ENCODE measurements around the gene MAGI3. TPM values are rescaled to one million over a fixed set of nuclear protein-coding genes. Genes with fewer than 3 reads are reported as not detected.

MAGI3 gene
- polyA plus RNA-seq, 1 donor from 2014 or later = 10.8 TPM

DNA sequence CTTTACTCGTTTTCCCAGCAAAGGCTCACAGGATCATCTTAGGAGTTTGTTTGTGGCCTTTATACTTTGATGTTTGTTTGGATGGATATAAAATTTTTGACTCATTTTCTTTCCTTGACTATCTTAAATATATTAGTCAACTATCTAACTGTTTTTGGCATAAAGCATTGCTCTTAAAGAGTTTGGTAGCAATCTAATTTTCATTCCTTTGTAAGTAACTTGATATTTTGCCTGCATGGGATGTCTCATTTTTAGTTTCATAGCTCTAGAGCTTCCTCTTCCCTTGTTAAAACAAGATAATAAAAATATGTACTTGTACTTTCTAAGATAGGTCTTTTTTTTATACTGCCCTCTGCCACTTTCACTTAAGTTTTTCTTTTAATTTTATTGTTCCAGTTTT lies 161.9 kb downstream of the MAGI3 start:
- peaks cover 1% of the 10 kb centered on the region for H3K79me2 ChIP-seq (replicated peaks; ENCODE audit: insufficient read depth, low read length)
- no peaks in the 10 kb centered on the region for H3K9me2 ChIP-seq (ENCODE audit: insufficient read depth, low read length)
- H3K27me3 ChIP-seq (ENCODE audit: insufficient read depth, low read depth, low read length) = no peaks in the 10 kb centered on the region
- no peaks in the 10 kb centered on the region for H3K36me3 ChIP-seq (ENCODE audit: insufficient read depth, low read length)
- no peak overlapping the region for H3K9ac ChIP-seq (ENCODE audit: low read length)
- H3F3A ChIP-seq (ENCODE audit: insufficient read depth, low read length, poor library complexity, severe bottlenecking) = no peaks in the 10 kb centered on the region
- H3K9me3 ChIP-seq (ENCODE audit: low read length) = no peaks in the 10 kb centered on the region
- H3K4me3 ChIP-seq (ENCODE audit: low read length) = no peak overlapping the region
- H3K4me2 ChIP-seq (ENCODE audit: low read length) = no peak overlapping the region
- H2AFZ ChIP-seq (ENCODE audit: low read depth, low read length) = no peak overlapping the region
- no peak overlapping the region for H3K27ac ChIP-seq (ENCODE audit: low read length)
- H4K20me1 ChIP-seq (ENCODE audit: insufficient read depth) = no peaks in the 10 kb centered on the region
- TF ChIP-seq RAD21 (conservative IDR thresholded peaks at IDR 0.05) (no peak), EZH2 (IDR thresholded peaks at IDR 0.05; ENCODE audit: borderline replicate concordance, insufficient read depth, low read length, poor library complexity, severe bottlenecking) (no peak), TAF1 (IDR thresholded peaks at IDR 0.05; ENCODE audit: low read depth) (no peak)

GRCh38 chr1:113557187-113557586 lies 166.9 kb downstream of the MAGI3 start:
- no peak overlapping the region for H3K4me3 ChIP-seq (ENCODE audit: low read length)
- H3K9me2 ChIP-seq (ENCODE audit: insufficient read depth, low read length) = no peaks in the 10 kb centered on the region
- TF ChIP-seq SMC3 (conservative IDR thresholded peaks at IDR 0.05; ENCODE audit: poor library complexity) (no peak), EP300 (conservative IDR thresholded peaks at IDR 0.05; ENCODE audit: poor library complexity, severe bottlenecking) (no peak), EZH2 (IDR thresholded peaks at IDR 0.05; ENCODE audit: borderline replicate concordance, insufficient read depth, low read length, poor library complexity, severe bottlenecking) (no peak), RAD21 (conservative IDR thresholded peaks at IDR 0.05) (no peak), REST (IDR thresholded peaks at IDR 0.05; ENCODE audit: borderline replicate concordance) (no peak), POLR2AphosphoS5 (IDR thresholded peaks at IDR 0.05) (no peak), TAF1 (IDR thresholded peaks at IDR 0.05; ENCODE audit: low read depth) (no peak), MXI1 (conservative IDR thresholded peaks at IDR 0.05; ENCODE audit: poor library complexity, severe bottlenecking) (no peak)
- TF ChIP-seq, protein P1, sequence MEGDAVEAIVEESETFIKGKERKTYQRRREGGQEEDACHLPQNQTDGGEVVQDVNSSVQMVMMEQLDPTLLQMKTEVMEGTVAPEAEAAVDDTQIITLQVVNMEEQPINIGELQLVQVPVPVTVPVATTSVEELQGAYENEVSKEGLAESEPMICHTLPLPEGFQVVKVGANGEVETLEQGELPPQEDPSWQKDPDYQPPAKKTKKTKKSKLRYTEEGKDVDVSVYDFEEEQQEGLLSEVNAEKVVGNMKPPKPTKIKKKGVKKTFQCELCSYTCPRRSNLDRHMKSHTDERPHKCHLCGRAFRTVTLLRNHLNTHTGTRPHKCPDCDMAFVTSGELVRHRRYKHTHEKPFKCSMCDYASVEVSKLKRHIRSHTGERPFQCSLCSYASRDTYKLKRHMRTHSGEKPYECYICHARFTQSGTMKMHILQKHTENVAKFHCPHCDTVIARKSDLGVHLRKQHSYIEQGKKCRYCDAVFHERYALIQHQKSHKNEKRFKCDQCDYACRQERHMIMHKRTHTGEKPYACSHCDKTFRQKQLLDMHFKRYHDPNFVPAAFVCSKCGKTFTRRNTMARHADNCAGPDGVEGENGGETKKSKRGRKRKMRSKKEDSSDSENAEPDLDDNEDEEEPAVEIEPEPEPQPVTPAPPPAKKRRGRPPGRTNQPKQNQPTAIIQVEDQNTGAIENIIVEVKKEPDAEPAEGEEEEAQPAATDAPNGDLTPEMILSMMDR (IDR thresholded peaks at IDR 0.05; ENCODE audit: poor library complexity, severe bottlenecking) = no peak
- H3K27me3 ChIP-seq (ENCODE audit: insufficient read depth, low read depth, low read length) = no peaks in the 10 kb centered on the region
- H3K27ac ChIP-seq (ENCODE audit: low read length) = no peak overlapping the region
- no peaks in the 10 kb centered on the region for H4K20me1 ChIP-seq (ENCODE audit: insufficient read depth)
- H3F3A ChIP-seq (ENCODE audit: insufficient read depth, low read length, poor library complexity, severe bottlenecking) = no peaks in the 10 kb centered on the region
- peaks cover 5% of the 10 kb centered on the region for H3K36me3 ChIP-seq (ENCODE audit: insufficient read depth, low read length)
- no peak overlapping the region for H3K9ac ChIP-seq (ENCODE audit: low read length)
- no peaks in the 10 kb centered on the region for H3K79me2 ChIP-seq (replicated peaks; ENCODE audit: insufficient read depth, low read length)
- no peak overlapping the region for H3K4me2 ChIP-seq (ENCODE audit: low read length)
- H2AFZ ChIP-seq (ENCODE audit: low read depth, low read length) = no peak overlapping the region
- no peaks in the 10 kb centered on the region for H3K9me3 ChIP-seq (ENCODE audit: low read length)

DNA sequence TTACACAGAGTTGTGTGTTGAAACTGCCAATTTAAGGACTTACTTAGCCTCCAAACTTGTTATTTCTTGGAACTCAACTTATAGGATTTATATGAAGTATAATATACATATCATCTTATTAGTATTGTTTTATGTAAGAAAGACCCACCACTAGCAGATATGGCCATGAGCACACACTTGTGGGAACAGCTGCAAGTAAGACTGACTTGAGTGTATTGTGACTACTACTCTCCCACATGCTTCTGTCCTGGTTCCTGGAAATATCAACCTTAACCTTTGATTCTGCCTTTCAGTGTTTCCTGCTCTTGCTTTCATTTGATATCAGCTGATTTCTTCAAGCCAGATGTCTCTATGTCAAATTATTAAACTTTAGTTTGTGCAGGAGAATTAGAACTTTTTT lies 175.3 kb downstream of the MAGI3 start:
- Histone ChIP-seq H3K79me2 (replicated peaks; ENCODE audit: insufficient read depth, low read length) (no peaks in the 10 kb centered on the region), H3K4me2 (ENCODE audit: low read length) (no peak overlapping the region), H3K36me3 (ENCODE audit: insufficient read depth, low read length) (no peaks in the 10 kb centered on the region), H3K27me3 (ENCODE audit: insufficient read depth, low read depth, low read length) (no peaks in the 10 kb centered on the region), H3K9ac (ENCODE audit: low read length) (no peak overlapping the region), H3K27ac (ENCODE audit: low read length) (no peak overlapping the region), H3F3A (ENCODE audit: insufficient read depth, low read length, poor library complexity, severe bottlenecking) (no peaks in the 10 kb centered on the region), H4K20me1 (ENCODE audit: insufficient read depth) (no peaks in the 10 kb centered on the region), H3K4me3 (ENCODE audit: low read length) (no peak overlapping the region), H3K9me3 (ENCODE audit: low read length) (no peaks in the 10 kb centered on the region), H2AFZ (ENCODE audit: low read depth, low read length) (no peak overlapping the region), H3K9me2 (ENCODE audit: insufficient read depth, low read length) (no peaks in the 10 kb centered on the region)
- TF ChIP-seq MXI1 (conservative IDR thresholded peaks at IDR 0.05; ENCODE audit: poor library complexity, severe bottlenecking) (no peak), REST (IDR thresholded peaks at IDR 0.05; ENCODE audit: borderline replicate concordance) (no peak), RAD21 (conservative IDR thresholded peaks at IDR 0.05) (no peak), POLR2AphosphoS5 (IDR thresholded peaks at IDR 0.05) (no peak), EZH2 (IDR thresholded peaks at IDR 0.05; ENCODE audit: borderline replicate concordance, insufficient read depth, low read length, poor library complexity, severe bottlenecking) (no peak), TAF1 (IDR thresholded peaks at IDR 0.05; ENCODE audit: low read depth) (no peak), SMC3 (conservative IDR thresholded peaks at IDR 0.05; ENCODE audit: poor library complexity) (no peak), EP300 (conservative IDR thresholded peaks at IDR 0.05; ENCODE audit: poor library complexity, severe bottlenecking) (no peak)
- TF ChIP-seq, protein P1 (IDR thresholded peaks at IDR 0.05; ENCODE audit: poor library complexity, severe bottlenecking) = no peak

Data from neural cell (in vitro differentiated cells).